A549 treated with AZD9567 at 1 μM for 4 hours (cell line): ENCODE results near the gene LENG8. TPM values are rescaled to one million over a fixed set of nuclear protein-coding genes. Genes with fewer than 3 reads are reported as not detected.

Experiments
- total RNA-seq: library from RNA; stranded (reverse); fragments of 200-300 nt; extraction: Qiagen RNA extraction; gene quantifications from 5 replicates; pipeline ENCODE4 v1.2.3, GENCODE V29; 2022; ENCODE audit not compliant: insufficient read depth

LENG8 gene
- 62.1 to 172 TPM (median 137 TPM) in 5 replicates for total RNA-seq

DNA sequence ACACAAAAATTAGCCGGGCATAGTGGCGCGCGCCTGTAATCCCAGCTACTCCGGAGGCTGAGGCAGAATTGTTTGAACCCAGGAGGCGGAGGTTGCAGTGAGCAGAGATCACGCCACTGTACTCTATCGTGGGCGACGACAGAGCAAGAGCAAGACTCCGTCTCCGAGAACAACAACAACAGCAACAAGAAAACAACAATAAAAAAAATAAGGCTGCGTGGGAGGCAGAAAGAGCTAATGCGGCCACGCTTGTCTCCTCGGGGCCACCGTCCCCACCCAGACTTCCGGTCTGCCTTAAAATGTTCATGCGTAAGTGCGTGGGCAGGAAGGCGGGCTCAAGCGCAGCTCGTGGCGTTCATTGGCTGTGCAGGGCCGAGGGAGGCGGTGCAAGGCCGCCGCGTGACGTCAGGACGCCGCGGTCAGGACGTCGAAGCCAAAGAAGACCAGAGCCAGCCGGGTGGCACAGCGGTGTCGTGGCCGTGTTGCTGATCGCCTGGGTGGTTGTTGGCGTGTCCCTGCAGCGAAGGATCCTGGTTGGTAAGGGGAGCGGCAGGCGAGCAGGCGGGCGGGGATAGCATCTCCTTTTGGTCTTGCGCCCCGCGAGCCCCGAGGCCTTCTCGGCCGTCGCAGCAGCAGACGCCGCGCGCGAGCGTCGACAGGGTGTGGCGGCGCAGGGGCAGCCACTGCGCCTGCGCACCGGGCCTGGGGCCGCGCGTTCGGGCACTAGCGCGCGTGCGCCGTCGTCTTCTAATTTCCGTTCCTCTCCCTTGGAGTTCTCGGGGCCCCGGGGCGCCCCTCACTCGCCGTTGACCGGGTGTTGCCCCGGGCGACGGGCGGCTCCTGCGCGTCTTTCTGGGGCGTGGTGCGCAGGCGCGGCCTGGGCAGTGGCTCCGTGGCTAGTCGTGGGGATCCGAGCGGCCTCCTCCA is at the start of gene LENG8:
Gene LENG8, plus strand, starts transcription at position 426 of the 927 bp plus-strand sequence. CDS start 2,146 bp downstream, outside the sequence.

DNA sequence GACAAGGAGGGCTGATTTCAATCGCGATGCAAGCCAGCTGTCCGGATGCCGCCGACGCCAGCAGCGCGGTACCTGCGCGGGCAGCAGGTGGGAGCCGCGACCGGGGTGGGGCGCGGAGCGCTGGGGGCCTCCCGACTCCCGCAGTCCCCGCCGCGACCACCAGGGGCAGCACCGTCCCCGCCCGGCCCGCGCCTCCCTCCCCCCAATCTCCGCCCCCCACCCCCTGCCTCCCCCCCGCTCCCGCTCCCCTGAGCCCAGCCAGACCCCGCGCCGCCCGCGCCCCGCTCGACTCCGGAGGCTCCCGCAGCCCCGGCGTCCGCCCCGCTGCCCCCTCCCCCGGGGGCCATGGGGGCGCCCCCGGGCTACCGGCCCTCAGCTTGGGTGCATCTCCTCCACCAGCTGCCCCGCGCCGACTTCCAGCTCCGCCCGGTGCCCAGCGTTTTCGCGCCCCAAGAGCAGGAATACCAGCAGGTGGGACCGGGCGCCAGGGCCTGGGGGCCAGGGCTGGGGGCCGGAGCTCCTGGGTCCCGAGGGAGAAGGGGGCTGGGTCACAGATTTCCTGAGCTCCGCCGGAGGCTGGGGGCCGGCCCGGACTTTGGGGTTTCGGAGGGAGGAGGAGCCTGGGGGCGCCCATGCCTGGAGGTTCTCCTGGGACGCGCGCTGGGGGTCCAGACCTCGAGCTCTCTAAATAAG is 33.6 kb upstream of the LENG8 start, which contains the start of gene TTYH1:
Gene TTYH1, plus strand, starts transcription at position 257 of the 693 bp plus-strand sequence. Its CDS starts 89 bp downstream, at position 346.

DNA sequence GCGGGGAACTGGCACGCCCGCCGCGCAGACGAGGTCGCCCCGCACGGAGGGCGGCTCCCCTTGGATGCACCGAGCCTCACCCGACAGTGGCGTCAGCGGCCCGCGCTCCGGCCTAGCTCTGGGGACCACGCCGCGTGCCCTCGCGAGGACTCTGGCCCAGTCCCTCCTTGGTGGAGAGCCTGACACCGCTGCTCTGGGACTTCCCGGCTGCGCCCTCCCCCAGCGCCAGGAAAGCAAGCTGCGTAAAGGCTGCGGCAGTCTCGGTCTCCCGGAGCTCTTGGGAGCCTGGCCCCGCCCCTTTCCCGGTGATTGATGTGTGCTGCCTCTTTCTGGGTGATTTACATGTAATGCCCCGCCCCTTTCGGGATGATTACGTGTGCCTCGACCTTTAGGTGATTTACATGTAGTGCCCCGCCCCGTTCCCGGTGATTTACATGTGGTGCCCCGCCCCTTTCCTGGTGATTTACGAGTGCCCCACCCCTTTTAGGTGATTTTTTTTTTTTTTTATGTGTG is 14.6 kb downstream of the LENG8 start, which contains the start of gene LENG9:
Gene LENG9, minus strand, starts transcription at position 248 of the 513 bp plus-strand sequence. CDS start 252 bp downstream, outside the sequence.

DNA sequence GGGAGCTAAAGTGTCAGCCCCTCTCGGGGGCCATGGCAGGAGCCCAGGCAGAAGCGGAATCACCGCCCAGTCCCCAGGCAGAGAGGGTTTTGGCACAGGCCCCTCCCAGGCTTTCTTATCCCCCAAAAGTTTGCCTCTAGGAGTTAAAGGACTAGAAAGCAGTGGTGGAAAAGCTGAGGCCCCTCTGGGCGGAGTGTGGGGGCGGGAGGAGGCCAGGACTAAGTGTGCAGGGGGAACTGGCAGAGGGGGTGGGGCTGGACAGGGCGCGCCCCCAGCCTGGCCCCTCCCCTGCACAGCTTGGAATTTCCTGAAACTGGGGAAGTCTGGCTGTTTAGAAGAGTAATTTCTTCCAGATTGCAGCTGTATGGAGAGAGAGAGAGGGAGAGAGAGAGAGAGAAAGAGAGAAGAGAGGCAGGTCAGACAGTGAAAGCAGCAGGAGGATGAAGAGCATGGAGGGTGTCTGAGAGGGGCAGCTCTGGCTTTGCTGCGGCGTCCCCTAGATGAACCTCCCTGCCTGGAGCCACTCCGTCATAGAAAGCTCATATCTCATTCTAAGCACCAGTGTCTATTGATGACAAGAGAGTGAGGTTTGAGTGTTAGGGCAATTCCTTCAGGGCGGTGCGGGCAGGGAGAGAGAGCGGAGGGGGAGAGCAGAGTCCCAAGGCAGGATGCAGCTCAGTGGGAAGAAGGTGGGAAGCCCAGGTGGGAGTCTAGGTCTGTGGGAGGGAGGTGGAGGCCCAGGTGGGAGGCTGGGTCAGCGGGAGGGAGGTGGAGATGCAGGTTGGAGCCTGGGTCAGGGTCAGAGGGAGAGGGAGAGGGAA is 24.3 kb downstream of the LENG8 start, which contains the start of gene CDC42EP5:
Gene CDC42EP5, minus strand, starts transcription at position 226 of the 821 bp plus-strand sequence. CDS start 7,749 bp downstream, outside the sequence.

DNA sequence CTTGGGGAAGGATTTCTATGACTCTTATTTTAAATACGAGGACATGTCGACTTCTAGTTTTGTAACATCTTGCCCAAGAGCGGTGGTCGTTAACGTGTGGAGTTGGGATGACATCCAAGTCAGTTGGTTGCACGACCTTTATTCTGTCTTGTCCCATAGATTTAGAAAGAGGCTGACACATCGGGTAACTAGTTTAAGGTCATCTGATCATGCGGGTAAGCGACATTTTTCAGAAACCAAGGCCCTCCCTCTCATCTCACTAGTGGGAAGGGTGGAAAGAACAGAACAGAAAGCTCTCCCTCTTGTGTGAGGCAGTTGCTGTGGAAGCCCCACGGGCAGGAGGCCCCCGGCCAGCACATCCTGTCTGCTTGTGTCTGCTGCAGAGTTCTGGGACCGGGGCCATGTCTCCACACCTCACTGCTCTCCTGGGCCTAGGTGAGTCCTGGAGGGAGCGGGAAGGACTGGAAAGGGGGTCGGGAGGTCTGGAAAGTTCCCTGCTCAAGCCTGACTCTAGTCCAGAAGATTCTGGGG is 53.6 kb downstream of the LENG8 start, which contains the start of gene LAIR2:
Gene LAIR2, plus strand, starts transcription at position 314 of the 531 bp plus-strand sequence. Its CDS starts 88 bp downstream, at position 402.

Other genes starting within 250 kb of the LENG8 start
- 2,144 to 2,323 TPM (median 2,292 TPM) in 5 replicates for gene RPS9, start 248.3 kb upstream of the LENG8 start, total RNA-seq
- 0.04 to 0.33 TPM (median 0.10 TPM) in 4 of 5 replicates, not detected in the other for gene LILRB3, start 226.2 kb upstream of the LENG8 start, total RNA-seq
- gene LILRA6, start 206.4 kb upstream of the LENG8 start, total RNA-seq: 0.03 to 0.06 TPM in 2 of 5 replicates, not detected in the others
- 0.04 to 0.08 TPM (median 0.06 TPM) in 4 of 5 replicates, not detected in the other for gene LILRB5, start 191.9 kb upstream of the LENG8 start, total RNA-seq
- gene LILRB2, start 168.1 kb upstream of the LENG8 start, total RNA-seq: 0.03 to 0.06 TPM (median 0.06 TPM) in 3 of 5 replicates, not detected in the others
- not detected in 5 replicates for gene LILRA5, start 136.0 kb upstream of the LENG8 start, total RNA-seq
- gene LILRA4, start 110.0 kb upstream of the LENG8 start, total RNA-seq: not detected in 5 replicates
- not detected in 5 replicates for gene LAIR1, start 84.3 kb upstream of the LENG8 start, total RNA-seq
- 0.06 to 0.15 TPM (median 0.10 TPM) in 3 of 5 replicates, not detected in the others for gene TTYH1, start 33.7 kb upstream of the LENG8 start, total RNA-seq
- gene LENG9, start 14.6 kb downstream of the LENG8 start, total RNA-seq: 5.6 to 7.1 TPM (median 6.5 TPM) in 5 replicates
- 0.09 to 0.20 TPM (median 0.19 TPM) in 3 of 5 replicates, not detected in the others for gene CDC42EP5, start 24.1 kb downstream of the LENG8 start, total RNA-seq
- gene LAIR2, start 53.6 kb downstream of the LENG8 start, total RNA-seq: not detected in 5 replicates
- gene LILRA2, start 124.6 kb downstream of the LENG8 start, total RNA-seq: 0.08 TPM in 1 of 5 replicates, not detected in the others
- not detected in 5 replicates for gene LILRA1, start 144.4 kb downstream of the LENG8 start, total RNA-seq
- gene LILRB1, start 181.3 kb downstream of the LENG8 start, total RNA-seq: 0.07 to 0.08 TPM in 2 of 5 replicates, not detected in the others
- not detected in 5 replicates for gene LILRB4, start 213.8 kb downstream of the LENG8 start, total RNA-seq